ENCODE measurements around the gene ALDH1A2. TPM values are rescaled to one million over a fixed set of nuclear protein-coding genes. Genes with fewer than 3 reads are reported as not detected.

Gene ALDH1A2
- polyA plus RNA-seq, 1 donor (not counting 4 experiments of a cell fraction or from before 2014, with no cell fraction given) = 1.9 TPM

GRCh38 chr15:58039079-58040035 lies 26.2 kb downstream of the ALDH1A2 start:
- Histone ChIP-seq H3K27ac (ENCODE audit: control insufficient read depth, insufficient read depth, low read length) (no peak overlapping the region), H3K4me2 (ENCODE audit: control insufficient read depth, extremely low read depth, insufficient read depth, low read depth, low read length) (peak overlapping the region; percentile 59), H4K20me1 (ENCODE audit: control insufficient read depth, extremely low read depth, insufficient read depth, low read length) (no peaks in the 10 kb centered on the region), H3K9ac (ENCODE audit: control insufficient read depth, extremely low read depth, insufficient read depth, low read length) (no peak overlapping the region), H3K79me2 (ENCODE audit: control insufficient read depth, insufficient read depth, low read length) (no peaks in the 10 kb centered on the region), H3K9me3 (ENCODE audit: control insufficient read depth, low read depth, low read length) (no peaks in the 10 kb centered on the region), H3K9me1 (ENCODE audit: control insufficient read depth, extremely low read depth, insufficient read depth, low read length) (no peaks in the 10 kb centered on the region), H2AFZ (ENCODE audit: control insufficient read depth, low read length) (no peak overlapping the region), H3K4me3 (ENCODE audit: control insufficient read depth in 2 of 3, extremely low read depth in 1 of 3, insufficient read depth in 2 of 3, low read depth in 1 of 3, low read length in 3 of 3) (no peak overlapping the region), H3K36me3 (ENCODE audit: control insufficient read depth in 2 of 2, extremely low read depth in 1 of 2, insufficient read depth in 2 of 2, low read length in 2 of 2) (no peaks in the 10 kb centered on the region), H3K4me1 (ENCODE audit: control insufficient read depth, extremely low read depth, insufficient read depth, low read length) (peaks cover 25% of the 10 kb centered on the region), H3K27me3 (ENCODE audit: control insufficient read depth, extremely low read depth, insufficient read depth, low read length) (no peaks in the 10 kb centered on the region)
- dilution Hi-C loops (cut with MboI; ENCODE audit: extremely low pct_ligation_motif_present, low sequenced_read_pairs) = no loop called here
- no peak for DNase-seq (ENCODE audit: low read depth, low spot score)
- FAIRE-seq = peak; percentile 17
- TF ChIP-seq, protein P1, sequence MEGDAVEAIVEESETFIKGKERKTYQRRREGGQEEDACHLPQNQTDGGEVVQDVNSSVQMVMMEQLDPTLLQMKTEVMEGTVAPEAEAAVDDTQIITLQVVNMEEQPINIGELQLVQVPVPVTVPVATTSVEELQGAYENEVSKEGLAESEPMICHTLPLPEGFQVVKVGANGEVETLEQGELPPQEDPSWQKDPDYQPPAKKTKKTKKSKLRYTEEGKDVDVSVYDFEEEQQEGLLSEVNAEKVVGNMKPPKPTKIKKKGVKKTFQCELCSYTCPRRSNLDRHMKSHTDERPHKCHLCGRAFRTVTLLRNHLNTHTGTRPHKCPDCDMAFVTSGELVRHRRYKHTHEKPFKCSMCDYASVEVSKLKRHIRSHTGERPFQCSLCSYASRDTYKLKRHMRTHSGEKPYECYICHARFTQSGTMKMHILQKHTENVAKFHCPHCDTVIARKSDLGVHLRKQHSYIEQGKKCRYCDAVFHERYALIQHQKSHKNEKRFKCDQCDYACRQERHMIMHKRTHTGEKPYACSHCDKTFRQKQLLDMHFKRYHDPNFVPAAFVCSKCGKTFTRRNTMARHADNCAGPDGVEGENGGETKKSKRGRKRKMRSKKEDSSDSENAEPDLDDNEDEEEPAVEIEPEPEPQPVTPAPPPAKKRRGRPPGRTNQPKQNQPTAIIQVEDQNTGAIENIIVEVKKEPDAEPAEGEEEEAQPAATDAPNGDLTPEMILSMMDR (optimal IDR thresholded peaks at IDR 0.05 in 1 of 3, IDR thresholded peaks at IDR 0.05 in 1 of 3, conservative IDR thresholded peaks at IDR 0.05 in 1 of 3; ENCODE audit: extremely low read depth in 1 of 3, insufficient read depth in 2 of 3, low read length in 3 of 3) = no peak
- TF ChIP-seq EZH2 (IDR thresholded peaks at IDR 0.05; ENCODE audit: low read length) = no peak

- TF ChIP-seq, protein P1 (optimal IDR thresholded peaks at IDR 0.05 in 1 of 3, IDR thresholded peaks at IDR 0.05 in 1 of 3, conservative IDR thresholded peaks at IDR 0.05 in 1 of 3; ENCODE audit: extremely low read depth in 1 of 3, insufficient read depth in 2 of 3, low read length in 3 of 3) = no peak
- TF ChIP-seq EZH2 (IDR thresholded peaks at IDR 0.05; ENCODE audit: low read length) = no peak
- Histone ChIP-seq H3K9me3 (ENCODE audit: control insufficient read depth, low read depth, low read length) (no peaks in the 10 kb centered on the region), H3K4me1 (ENCODE audit: control insufficient read depth, extremely low read depth, insufficient read depth, low read length) (peaks cover 25% of the 10 kb centered on the region), H2AFZ (ENCODE audit: control insufficient read depth, low read length) (no peak overlapping the region), H3K27me3 (ENCODE audit: control insufficient read depth, extremely low read depth, insufficient read depth, low read length) (no peaks in the 10 kb centered on the region), H3K9me1 (ENCODE audit: control insufficient read depth, extremely low read depth, insufficient read depth, low read length) (no peaks in the 10 kb centered on the region), H3K4me3 (ENCODE audit: control insufficient read depth in 2 of 3, extremely low read depth in 1 of 3, insufficient read depth in 2 of 3, low read depth in 1 of 3, low read length in 3 of 3) (no peak overlapping the region), H4K20me1 (ENCODE audit: control insufficient read depth, extremely low read depth, insufficient read depth, low read length) (no peaks in the 10 kb centered on the region), H3K9ac (ENCODE audit: control insufficient read depth, extremely low read depth, insufficient read depth, low read length) (no peak overlapping the region), H3K27ac (ENCODE audit: control insufficient read depth, insufficient read depth, low read length) (no peak overlapping the region), H3K36me3 (ENCODE audit: control insufficient read depth in 2 of 2, extremely low read depth in 1 of 2, insufficient read depth in 2 of 2, low read length in 2 of 2) (no peaks in the 10 kb centered on the region), H3K4me2 (ENCODE audit: control insufficient read depth, extremely low read depth, insufficient read depth, low read depth, low read length) (no peak overlapping the region), H3K79me2 (ENCODE audit: control insufficient read depth, insufficient read depth, low read length) (no peaks in the 10 kb centered on the region)
- peak; percentile 86 for FAIRE-seq
- dilution Hi-C loops (cut with MboI; ENCODE audit: extremely low pct_ligation_motif_present, low sequenced_read_pairs) = no loop called here
- DNase-seq (ENCODE audit: low read depth, low spot score) = no peak
These were observed 27.0 kb downstream of the ALDH1A2 start for GRCh38 chr15:58038426-58039078.

All from keratinocyte (primary cell).